HEK293 (cell line): ENCODE data around the gene KIF18A.

Source experiments
- ZBTB7A ChIP-seq: fragments of 450-650 bp; formaldehyde crosslinking; IDR thresholded peaks from 2 replicates; pipeline ENCODE4 v1.5.1; 2016; ENCODE audit warnings: low read depth, missing biosample characterization, missing genetic modification characterization
- ZNF274 ChIP-seq, 2 experiments: fragments of 200-500 bp in 1 of 2; fragments of 450-650 bp in 1 of 2; sonication (Bioruptor generic) in 1 of 2; formaldehyde crosslinking in 1 of 2; IDR thresholded peaks; 2 replicates each; pipeline versions ENCODE4 v1.5.1 to v1.6.1; 2014 to 2016; ENCODE audit warnings: borderline replicate concordance in 1 of 2, inconsistent platforms in 1 of 2, low read length in 1 of 2, missing biosample characterization in 1 of 2, missing genetic modification characterization in 1 of 2
- TF ChIP-seq, protein P1 (sequence below): fragments of 450-650 bp; formaldehyde crosslinking; IDR thresholded peaks from 2 replicates; pipeline ENCODE4 v1.5.1; 2017; ENCODE audit warnings: missing biosample characterization, mild to moderate bottlenecking, missing genetic modification characterization, moderate library complexity

DNA sequence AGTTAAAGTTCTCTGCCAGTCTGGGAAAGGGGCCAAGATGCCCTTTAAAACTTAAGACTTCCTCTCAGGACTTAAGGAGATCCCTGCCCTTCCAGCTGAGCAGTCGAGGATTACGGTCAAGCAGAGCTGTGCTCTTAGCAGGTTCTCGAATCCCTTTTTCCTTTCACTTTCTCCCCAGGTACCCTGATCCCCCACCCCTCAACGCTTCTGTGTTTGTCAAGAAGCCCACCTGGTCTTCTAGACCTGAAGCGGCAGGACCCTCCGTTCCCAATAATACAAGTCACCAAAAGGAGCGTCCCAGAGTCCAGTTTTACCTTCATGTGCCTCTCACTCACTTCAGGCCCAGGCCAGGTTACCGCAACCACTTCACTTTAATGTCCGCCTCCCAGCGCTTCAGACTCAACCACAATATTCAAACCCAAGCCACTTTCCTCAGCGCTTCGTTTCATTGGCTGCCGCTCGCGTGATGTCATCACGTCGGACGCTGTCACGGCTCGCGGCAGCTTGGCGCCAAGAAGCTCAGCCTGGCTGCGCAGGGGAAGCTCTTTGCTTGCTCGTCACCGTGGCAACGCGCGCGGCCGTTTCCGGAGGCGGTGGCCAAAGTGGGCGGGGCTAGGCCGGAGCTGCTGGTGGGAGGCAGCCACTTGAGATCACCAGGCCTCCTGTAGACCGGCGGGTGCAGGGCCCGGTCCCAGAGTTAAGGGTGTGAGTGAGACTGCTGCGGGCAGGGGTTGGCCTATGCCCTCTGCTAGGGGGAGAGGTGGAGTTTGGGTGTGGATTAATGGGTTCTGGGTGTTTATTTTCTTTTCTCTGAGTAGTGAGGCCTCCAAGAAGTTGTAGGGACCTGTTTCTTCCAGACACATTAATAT lies at the start of gene KIF18A, which contains the start of gene METTL15:
- TF ChIP-seq ZNF274 (IDR thresholded peaks at IDR 0.05; ENCODE audit: low read length) (no peak), ZNF274 (tag by site-specific recombination; IDR thresholded peaks at IDR 0.05; ENCODE audit: borderline replicate concordance) (no peak), ZBTB7A (no peak)
- TF ChIP-seq, protein P1, sequence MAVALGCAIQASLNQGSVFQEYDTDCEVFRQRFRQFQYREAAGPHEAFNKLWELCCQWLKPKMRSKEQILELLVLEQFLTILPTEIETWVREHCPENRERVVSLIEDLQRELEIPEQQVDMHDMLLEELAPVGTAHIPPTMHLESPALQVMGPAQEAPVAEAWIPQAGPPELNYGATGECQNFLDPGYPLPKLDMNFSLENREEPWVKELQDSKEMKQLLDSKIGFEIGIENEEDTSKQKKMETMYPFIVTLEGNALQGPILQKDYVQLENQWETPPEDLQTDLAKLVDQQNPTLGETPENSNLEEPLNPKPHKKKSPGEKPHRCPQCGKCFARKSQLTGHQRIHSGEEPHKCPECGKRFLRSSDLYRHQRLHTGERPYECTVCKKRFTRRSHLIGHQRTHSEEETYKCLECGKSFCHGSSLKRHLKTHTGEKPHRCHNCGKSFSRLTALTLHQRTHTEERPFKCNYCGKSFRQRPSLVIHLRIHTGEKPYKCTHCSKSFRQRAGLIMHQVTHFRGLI (tag by site-specific recombination): no peak
